ENCODE data around the gene ALOXE3.

- TF ChIP-seq CTCF (IDR thresholded peaks at IDR 0.05): no peak
- no peak for TF ChIP-seq POLR2A (IDR thresholded peaks at IDR 0.05)
Measured at GRCh38 chr17:8116776-8117175, 1.5 kb downstream of the ALOXE3 start.
